Fibroblast of the aortic adventitia (primary cell): ENCODE results near the gene DYNC1I1. TPM values are rescaled to one million over a fixed set of nuclear protein-coding genes. Genes with fewer than 3 reads are reported as not detected.

Source experiments
- DNase-seq: peaks from one replicate; pipeline ENCODE4 v3.0.0-alpha.2; 2010; ENCODE audit warnings: low read depth
- H3K4me3 ChIP-seq: 2 replicates; pipeline ENCODE4 v1.5.1; 2011; ENCODE audit warnings: low read depth, mild to moderate bottlenecking, control low read depth, low read length, moderate library complexity
- CTCF ChIP-seq: IDR thresholded peaks from 2 replicates; pipeline ENCODE4 v1.5.1; 2011; ENCODE audit warnings: mild to moderate bottlenecking, low read length, control low read depth, inconsistent platforms; ENCODE audit not compliant: insufficient read depth
- total RNA-seq: library from RNA; depleted of rRNA; stranded (reverse); fragments of >200 nt; gene quantifications from 2 replicates; pipeline ENCODE4 v1.2.3, GENCODE V29; 2012; ENCODE audit warnings: low replicate concordance

The DYNC1I1 gene
- total RNA-seq, 1 donor: 0.54 TPM

GRCh38 chr7:95788258-95788657 is 15.9 kb downstream of the DYNC1I1 start:
- no peak for TF ChIP-seq CTCF
- no peak overlapping the region for H3K4me3 ChIP-seq
- no peak for DNase-seq

- DNase-seq: no peak
- H3K4me3 ChIP-seq: no peak overlapping the region
- no peak for TF ChIP-seq CTCF
Observed at GRCh38 chr7:95788884-95789283, 16.5 kb downstream of the DYNC1I1 start.

GRCh38 chr7:95793658-95794057 is 21.3 kb downstream of the DYNC1I1 start:
- no peak for DNase-seq
- TF ChIP-seq CTCF: no peak
- H3K4me3 ChIP-seq: no peak overlapping the region

GRCh38 chr7:95794917-95795515 is 22.7 kb downstream of the DYNC1I1 start:
- H3K4me3 ChIP-seq: no peak overlapping the region
- peak; percentile 33 for TF ChIP-seq CTCF
- DNase-seq: peak; percentile 10

- TF ChIP-seq CTCF: no peak
- no peak for DNase-seq
- no peak overlapping the region for H3K4me3 ChIP-seq
Observed at GRCh38 chr7:95796617-95797016, 24.3 kb downstream of the DYNC1I1 start.

GRCh38 chr7:95798401-95798930 is 26.1 kb downstream of the DYNC1I1 start:
- no peak for TF ChIP-seq CTCF
- no peak overlapping the region for H3K4me3 ChIP-seq
- DNase-seq: no peak

- H3K4me3 ChIP-seq: no peak overlapping the region
- TF ChIP-seq CTCF: no peak
- no peak for DNase-seq
Observed at GRCh38 chr7:95800787-95801186, 28.4 kb downstream of the DYNC1I1 start.
